Measurements from ENCODE around the gene ADAMTSL5.

The ADAMTSL5 gene

DNA sequence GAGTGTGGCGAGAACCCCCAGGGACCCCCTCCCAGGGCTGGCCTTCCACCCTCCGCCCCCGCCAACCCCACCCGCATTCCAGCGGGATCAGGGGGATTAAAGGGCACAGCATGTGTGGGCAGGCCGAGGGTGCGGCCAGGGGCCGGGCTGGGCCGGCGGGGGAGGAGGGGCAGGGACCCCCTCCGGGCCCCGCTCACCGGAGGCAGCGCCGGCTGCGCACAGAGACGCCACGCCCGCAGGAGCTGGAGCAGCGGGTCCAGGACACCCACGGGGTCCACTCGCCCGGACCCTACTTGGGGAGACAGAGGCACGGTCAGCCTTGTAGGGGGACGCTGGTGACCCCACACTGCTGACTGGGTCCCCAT lies 2.4 kb downstream of the ADAMTSL5 start:
- H3K27ac ChIP-seq: no peak overlapping the region
- no peak for TF ChIP-seq ZFX (IDR thresholded peaks at IDR 0.05)
- TF ChIP-seq, protein P1, sequence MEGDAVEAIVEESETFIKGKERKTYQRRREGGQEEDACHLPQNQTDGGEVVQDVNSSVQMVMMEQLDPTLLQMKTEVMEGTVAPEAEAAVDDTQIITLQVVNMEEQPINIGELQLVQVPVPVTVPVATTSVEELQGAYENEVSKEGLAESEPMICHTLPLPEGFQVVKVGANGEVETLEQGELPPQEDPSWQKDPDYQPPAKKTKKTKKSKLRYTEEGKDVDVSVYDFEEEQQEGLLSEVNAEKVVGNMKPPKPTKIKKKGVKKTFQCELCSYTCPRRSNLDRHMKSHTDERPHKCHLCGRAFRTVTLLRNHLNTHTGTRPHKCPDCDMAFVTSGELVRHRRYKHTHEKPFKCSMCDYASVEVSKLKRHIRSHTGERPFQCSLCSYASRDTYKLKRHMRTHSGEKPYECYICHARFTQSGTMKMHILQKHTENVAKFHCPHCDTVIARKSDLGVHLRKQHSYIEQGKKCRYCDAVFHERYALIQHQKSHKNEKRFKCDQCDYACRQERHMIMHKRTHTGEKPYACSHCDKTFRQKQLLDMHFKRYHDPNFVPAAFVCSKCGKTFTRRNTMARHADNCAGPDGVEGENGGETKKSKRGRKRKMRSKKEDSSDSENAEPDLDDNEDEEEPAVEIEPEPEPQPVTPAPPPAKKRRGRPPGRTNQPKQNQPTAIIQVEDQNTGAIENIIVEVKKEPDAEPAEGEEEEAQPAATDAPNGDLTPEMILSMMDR (conservative IDR thresholded peaks at IDR 0.05): no peak

GRCh38 chr19:1509602-1510441 lies 3.0 kb downstream of the ADAMTSL5 start:
- H3K27ac ChIP-seq: no peak overlapping the region

DNA sequence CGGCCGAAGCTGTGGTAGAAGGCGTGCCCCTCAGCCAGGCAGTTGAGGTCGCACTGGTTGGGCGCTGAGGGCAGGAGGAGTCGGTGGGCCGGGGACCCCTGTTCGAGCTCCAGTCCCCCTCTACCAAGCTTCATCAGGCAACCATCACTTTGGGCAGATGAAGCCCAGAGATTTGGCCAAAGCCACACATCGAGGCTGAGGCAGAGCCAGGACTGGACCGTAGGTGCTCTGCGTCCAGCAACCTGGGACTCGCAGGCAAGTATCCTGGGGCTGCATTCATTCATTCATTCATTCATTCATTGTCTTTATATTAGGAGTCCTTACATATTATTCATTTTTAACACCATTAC lies 4.3 kb downstream of the ADAMTSL5 start:
- no peak for TF ChIP-seq ZFX (IDR thresholded peaks at IDR 0.05)
- TF ChIP-seq, protein P1 (conservative IDR thresholded peaks at IDR 0.05): no peak
- peak overlapping the region; percentile 67 for H3K27ac ChIP-seq

More at GRCh38 chr19:1509602-1510441, 3.0 kb downstream of the ADAMTSL5 start:
- TF ChIP-seq ZFX (IDR thresholded peaks at IDR 0.05): no peak
- TF ChIP-seq, protein P1 (conservative IDR thresholded peaks at IDR 0.05): no peak

- peak overlapping the region; percentile 67 for H3K27ac ChIP-seq
- TF ChIP-seq, protein P1 (conservative IDR thresholded peaks at IDR 0.05): no peak
- no peak for TF ChIP-seq ZFX (IDR thresholded peaks at IDR 0.05)
These were observed 4.9 kb downstream of the ADAMTSL5 start for GRCh38 chr19:1507763-1508506.

DNA sequence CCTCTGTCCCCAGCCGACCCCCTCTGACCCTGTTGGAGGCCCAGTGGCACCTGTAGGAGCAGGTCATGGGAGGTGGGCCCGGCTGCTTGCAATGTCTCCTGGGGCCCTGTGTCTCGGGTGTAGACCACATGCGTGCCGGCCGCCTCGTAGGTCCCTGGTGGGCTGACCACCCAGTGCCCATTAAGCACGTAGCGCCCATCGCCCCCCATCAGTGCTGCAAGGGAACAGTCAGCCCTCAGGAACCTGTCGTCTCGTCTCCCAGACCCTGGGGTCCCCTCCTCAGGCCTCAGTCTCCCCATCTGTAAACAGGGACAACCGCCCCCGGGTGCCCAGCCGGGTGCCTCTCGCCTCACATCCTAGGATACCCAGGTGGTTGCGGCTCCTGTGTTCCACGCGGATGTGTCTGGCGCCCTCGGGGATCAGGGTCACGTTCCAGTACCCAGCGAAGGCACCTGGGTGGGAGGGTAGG lies 5.6 kb downstream of the ADAMTSL5 start:
- peak overlapping the region; percentile 67 for H3K27ac ChIP-seq
- TF ChIP-seq, protein P1 (conservative IDR thresholded peaks at IDR 0.05): no peak
- TF ChIP-seq ZFX (IDR thresholded peaks at IDR 0.05): no peak

DNA sequence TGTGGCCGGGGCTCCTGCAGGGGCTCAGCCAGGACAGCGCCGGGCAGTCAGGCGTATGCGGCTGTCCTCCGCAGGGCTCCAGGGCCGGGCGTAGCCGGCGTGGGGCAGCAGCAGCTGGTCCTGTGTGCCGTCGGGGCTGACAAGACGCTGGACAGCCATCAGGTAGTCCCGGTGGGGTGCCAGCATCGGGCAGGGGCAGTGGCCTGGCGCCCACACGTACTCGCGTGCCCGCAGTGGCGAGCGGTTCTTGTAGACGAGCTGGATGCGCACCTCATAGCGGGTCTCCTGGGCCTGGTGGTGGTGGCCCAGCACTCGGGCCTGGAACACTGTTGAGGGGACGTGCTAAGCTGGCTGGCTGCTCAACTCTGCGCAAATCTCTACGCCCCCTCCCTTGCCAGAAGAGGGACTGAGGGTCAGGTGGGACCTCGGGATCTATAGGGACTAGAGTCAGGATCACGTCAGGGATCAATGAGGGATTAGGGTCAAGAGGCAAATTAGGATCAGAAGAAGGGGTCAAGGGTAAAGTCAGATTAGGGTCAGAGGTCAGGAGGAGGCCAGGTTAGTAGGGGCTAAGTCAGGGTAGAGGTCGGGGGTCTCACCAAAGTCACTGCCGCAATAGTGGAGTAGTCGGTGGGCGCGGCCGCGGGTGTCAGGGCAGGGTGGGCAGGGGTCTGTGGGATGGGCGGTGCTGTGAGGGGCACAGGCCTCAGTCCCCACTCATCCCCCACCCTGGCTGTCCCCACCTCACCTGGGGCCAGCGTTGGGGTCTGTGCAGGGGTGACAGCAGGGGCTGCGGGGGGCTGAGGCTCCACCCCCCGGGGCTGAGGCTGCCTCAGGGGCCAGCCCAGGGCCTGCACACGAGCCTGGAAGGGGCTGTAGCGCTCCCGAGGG lies 6.6 kb downstream of the ADAMTSL5 start:
- no peak overlapping the region for H3K27ac ChIP-seq
- no peak for TF ChIP-seq ZFX (IDR thresholded peaks at IDR 0.05)
- TF ChIP-seq, protein P1 (conservative IDR thresholded peaks at IDR 0.05): no peak
